DOHH2 (cell line): ENCODE measurements around the gene TBC1D16.
"Not testable (repeated sequence)": the region's sequence is repeated elsewhere in the genome, so short reads cannot be mapped to it uniquely, and the experiment has no call there.

Experiments used
- H3F3A ChIP-seq: fragments of 200-600 bp; sonication (generic), shearing (Covaris generic); 2 replicates; pipeline ENCODE4 v1.6.0; 2016; ENCODE audit warnings: antibody characterized with exemption, mild to moderate bottlenecking; ENCODE audit not compliant: control insufficient read depth, insufficient read depth
- H3K27ac ChIP-seq: fragments of 200-600 bp; sonication (generic); 2 replicates; pipeline ENCODE4 v1.5.1; 2014; ENCODE audit warnings: low read depth, mild to moderate bottlenecking, low read length, moderate library complexity
- H3K27me3 ChIP-seq: fragments of 200-600 bp; sonication (generic); 2 replicates; pipeline ENCODE4 v1.6.1; 2014; ENCODE audit warnings: mild to moderate bottlenecking, low read length, mixed read lengths; ENCODE audit not compliant: control insufficient read depth
- H3K36me3 ChIP-seq: fragments of 200-600 bp; sonication (generic); 2 replicates; pipeline ENCODE4 v1.6.1; 2014; ENCODE audit warnings: mild to moderate bottlenecking, low read length, moderate library complexity, mixed read lengths; ENCODE audit not compliant: control insufficient read depth
- H3K4me1 ChIP-seq: fragments of 200-600 bp; sonication (generic); 2 replicates; pipeline ENCODE4 v1.6.1; 2014; ENCODE audit warnings: mild to moderate bottlenecking, low read length, mixed read lengths; ENCODE audit not compliant: control insufficient read depth
- H3K4me2 ChIP-seq: fragments of 200-600 bp; sonication (generic); 2 replicates; pipeline ENCODE4 v1.6.0; 2014; ENCODE audit warnings: mild to moderate bottlenecking, low read length, moderate library complexity
- H3K4me3 ChIP-seq: fragments of 200-600 bp; sonication (generic); 2 replicates; pipeline ENCODE4 v1.5.1; 2014; ENCODE audit warnings: mild to moderate bottlenecking, low read length, mixed read lengths
- H3K79me2 ChIP-seq: fragments of 200-600 bp; sonication (generic); 2 replicates; pipeline ENCODE4 v1.6.1; 2014; ENCODE audit warnings: mild to moderate bottlenecking, low read length, mixed read lengths; ENCODE audit not compliant: control insufficient read depth
- H3K9me2 ChIP-seq: fragments of 200-600 bp; sonication (generic); replicated peaks from 2 replicates; pipeline ENCODE4 v1.6.1; 2014; ENCODE audit warnings: mild to moderate bottlenecking, low read length, mixed read lengths; ENCODE audit not compliant: control insufficient read depth
- H3K9me3 ChIP-seq: fragments of 200-600 bp; sonication (generic); 2 replicates; pipeline ENCODE4 v1.6.1; 2014; ENCODE audit warnings: antibody characterized with exemption, low read length, mixed read lengths; ENCODE audit not compliant: control insufficient read depth, insufficient read depth
- H4K20me1 ChIP-seq: fragments of 200-600 bp; sonication (generic); 2 replicates; pipeline ENCODE4 v1.6.0; 2014; ENCODE audit warnings: low read depth, mild to moderate bottlenecking, antibody characterized with exemption, low read length, moderate library complexity; ENCODE audit not compliant: control insufficient read depth, insufficient read depth
- EZH2phosphoT487 ChIP-seq: fragments of 200-600 bp; sonication (generic); IDR thresholded peaks from 2 replicates; pipeline ENCODE4 v1.6.1; 2017; ENCODE audit warnings: borderline replicate concordance, mild to moderate bottlenecking, antibody characterized with exemption, low read length, moderate library complexity, mixed read lengths
- TF ChIP-seq, protein P1 (sequence below): fragments of 200-600 bp; sonication (generic); IDR thresholded peaks from one replicate; pipeline ENCODE4 v1.5.1; 2014; ENCODE audit warnings: antibody characterized with exemption, mild to moderate bottlenecking, low read depth, low read length; ENCODE audit not compliant: poor library complexity, severe bottlenecking

TBC1D16 gene

DNA sequence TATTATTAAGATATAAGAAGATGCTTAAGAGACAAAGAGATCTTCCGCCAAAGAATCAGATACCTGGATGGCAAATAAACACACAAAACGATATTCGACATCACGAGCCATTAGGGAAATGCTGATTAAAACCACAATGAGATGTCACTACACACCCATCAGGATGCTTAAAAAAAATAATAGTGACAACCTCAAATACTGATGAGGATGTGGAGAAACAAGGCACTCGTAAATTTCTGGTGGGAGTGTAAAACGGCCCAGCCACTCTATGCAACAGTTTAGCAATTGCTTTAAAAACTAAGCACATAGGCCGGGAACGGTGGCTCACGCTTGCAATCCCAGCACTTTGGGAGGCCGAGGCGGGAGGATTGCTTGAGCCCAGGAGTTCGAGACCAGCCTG is 39.4 kb downstream of the TBC1D16 start:
- Histone ChIP-seq H3F3A (no peaks in the 10 kb centered on the region), H3K27ac (no peak overlapping the region), H3K4me1 (peaks cover 14% of the 10 kb centered on the region), H3K27me3 (peaks cover 6% of the 10 kb centered on the region; the same call in 1 of the 2 replicates), H3K4me2 (no peak overlapping the region), H4K20me1 (no peaks in the 10 kb centered on the region), H3K4me3 (no peak overlapping the region), H3K9me2 (no peaks in the 10 kb centered on the region), H3K79me2 (no peaks in the 10 kb centered on the region), H3K36me3 (no peaks in the 10 kb centered on the region), H3K9me3 (no peaks in the 10 kb centered on the region)
- TF ChIP-seq, protein P1, sequence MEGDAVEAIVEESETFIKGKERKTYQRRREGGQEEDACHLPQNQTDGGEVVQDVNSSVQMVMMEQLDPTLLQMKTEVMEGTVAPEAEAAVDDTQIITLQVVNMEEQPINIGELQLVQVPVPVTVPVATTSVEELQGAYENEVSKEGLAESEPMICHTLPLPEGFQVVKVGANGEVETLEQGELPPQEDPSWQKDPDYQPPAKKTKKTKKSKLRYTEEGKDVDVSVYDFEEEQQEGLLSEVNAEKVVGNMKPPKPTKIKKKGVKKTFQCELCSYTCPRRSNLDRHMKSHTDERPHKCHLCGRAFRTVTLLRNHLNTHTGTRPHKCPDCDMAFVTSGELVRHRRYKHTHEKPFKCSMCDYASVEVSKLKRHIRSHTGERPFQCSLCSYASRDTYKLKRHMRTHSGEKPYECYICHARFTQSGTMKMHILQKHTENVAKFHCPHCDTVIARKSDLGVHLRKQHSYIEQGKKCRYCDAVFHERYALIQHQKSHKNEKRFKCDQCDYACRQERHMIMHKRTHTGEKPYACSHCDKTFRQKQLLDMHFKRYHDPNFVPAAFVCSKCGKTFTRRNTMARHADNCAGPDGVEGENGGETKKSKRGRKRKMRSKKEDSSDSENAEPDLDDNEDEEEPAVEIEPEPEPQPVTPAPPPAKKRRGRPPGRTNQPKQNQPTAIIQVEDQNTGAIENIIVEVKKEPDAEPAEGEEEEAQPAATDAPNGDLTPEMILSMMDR = no peak
- no peak for TF ChIP-seq EZH2phosphoT487

DNA sequence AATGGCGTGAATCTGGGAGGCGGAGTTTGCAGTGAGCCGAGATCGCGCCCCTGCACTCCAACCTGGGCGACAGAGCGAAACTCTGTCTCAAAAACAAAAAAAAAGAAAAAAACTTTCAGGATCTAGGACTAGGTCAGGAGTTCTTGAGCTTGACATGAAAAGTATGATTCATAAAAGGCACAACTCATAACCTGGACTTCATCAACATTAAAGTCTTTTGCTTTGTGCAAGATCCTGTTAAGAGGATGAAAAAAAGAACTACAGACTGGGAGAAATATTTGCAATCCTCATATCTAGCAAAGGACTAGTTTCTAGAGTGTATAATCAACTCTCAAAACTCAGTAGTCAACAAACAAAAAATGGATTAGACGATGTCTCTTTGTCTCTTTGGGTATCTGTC is 40.0 kb downstream of the TBC1D16 start:
- no peak overlapping the region for H3K27ac ChIP-seq
- H3K79me2 ChIP-seq = no peaks in the 10 kb centered on the region
- H3K4me1 ChIP-seq = peaks cover 14% of the 10 kb centered on the region
- no peaks in the 10 kb centered on the region for H4K20me1 ChIP-seq
- TF ChIP-seq, protein P1 = no peak
- TF ChIP-seq EZH2phosphoT487 = no peak
- H3K36me3 ChIP-seq = no peaks in the 10 kb centered on the region
- no peaks in the 10 kb centered on the region for H3K9me3 ChIP-seq
- peaks cover 6% of the 10 kb centered on the region; the same call in 1 of the 2 replicates for H3K27me3 ChIP-seq
- no peak overlapping the region for H3K4me2 ChIP-seq
- H3F3A ChIP-seq = no peaks in the 10 kb centered on the region
- H3K4me3 ChIP-seq = no peak overlapping the region
- no peaks in the 10 kb centered on the region for H3K9me2 ChIP-seq

DNA sequence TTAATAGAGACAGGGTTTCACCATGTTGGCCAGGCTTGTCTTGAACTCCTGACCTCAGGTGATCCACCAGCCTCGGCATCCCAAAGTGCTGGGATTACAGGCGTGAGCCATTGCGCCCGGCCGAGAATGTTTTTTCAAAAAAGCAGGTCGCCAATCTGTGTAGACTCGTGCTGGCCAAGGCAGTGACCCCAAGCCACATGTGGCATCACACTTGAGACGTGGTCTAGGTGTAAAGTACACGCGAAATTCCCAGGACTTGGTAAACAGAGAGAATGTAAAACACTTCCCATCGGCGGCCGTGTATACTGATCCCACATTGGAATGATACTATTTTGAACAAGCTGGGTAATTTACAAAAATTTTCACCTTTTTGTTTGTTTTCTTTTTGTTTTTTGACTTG is 41.1 kb downstream of the TBC1D16 start:
- Histone ChIP-seq H3K79me2 (no peaks in the 10 kb centered on the region), H3K36me3 (no peaks in the 10 kb centered on the region), H3K4me1 (peaks cover 14% of the 10 kb centered on the region), H3K9me3 (no peaks in the 10 kb centered on the region), H3K9me2 (no peaks in the 10 kb centered on the region), H3F3A (no peaks in the 10 kb centered on the region), H3K4me3 (no peak overlapping the region), H3K27me3 (peaks cover 6% of the 10 kb centered on the region; the same call in 1 of the 2 replicates), H3K4me2 (no peak overlapping the region), H4K20me1 (no peaks in the 10 kb centered on the region), H3K27ac (no peak overlapping the region)
- TF ChIP-seq EZH2phosphoT487 = no peak
- TF ChIP-seq, protein P1 = no peak

DNA sequence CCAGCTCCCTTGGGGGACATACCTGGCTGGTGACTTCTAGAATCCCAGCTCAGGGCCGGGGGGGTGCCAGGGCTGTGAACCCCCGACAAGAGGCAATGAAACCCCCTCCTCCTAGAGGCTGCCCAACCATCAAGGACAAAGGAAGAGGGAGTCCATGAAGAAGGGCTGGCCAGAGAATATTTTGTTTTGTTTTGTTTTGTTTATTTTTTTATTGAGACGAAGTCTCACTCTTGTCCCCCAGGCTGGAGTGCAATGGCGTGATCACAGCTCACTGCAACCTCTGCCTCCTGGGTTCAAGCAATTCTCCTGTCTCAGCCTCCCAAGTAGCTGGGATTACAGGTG is 41.5 kb downstream of the TBC1D16 start:
- not testable (repeated sequence) for H3F3A ChIP-seq, H3K27me3 ChIP-seq, H3K4me2 ChIP-seq, H3K27ac ChIP-seq, H3K4me3 ChIP-seq, H3K36me3 ChIP-seq, H4K20me1 ChIP-seq, H3K9me3 ChIP-seq, H3K9me2 ChIP-seq, H3K79me2 ChIP-seq
- H3K4me1 ChIP-seq = peaks cover 14% of the 10 kb centered on the region
